Astrocyte (in vitro differentiated cells and primary cell): Measurements from ENCODE around the gene CBLL1. TPM values are rescaled to one million over a fixed set of nuclear protein-coding genes. Genes with fewer than 3 reads are reported as not detected.
A peak's percentile ranks its signal among the peaks of the same experiment; 100 is the strongest.

Experiments used
- DNase-seq: peaks from one replicate; pipeline ENCODE4 v3.0.0-alpha.2; 2010; ENCODE audit warnings: low read depth
- FAIRE-seq: peaks from 2 replicates; lab custom pipeline; 2011; peaks lifted over from hg19 to GRCh38; lab: Jason Lieb, UNC
- H2AFZ ChIP-seq: 2 replicates; pipeline ENCODE4 v1.6.0; 2012; ENCODE audit warnings: low read depth, low read length, inconsistent platforms
- H3K27ac ChIP-seq: 2 replicates; pipeline ENCODE4 v1.5.1; 2011; ENCODE audit warnings: low read depth, low read length, inconsistent platforms
- H3K27me3 ChIP-seq: 2 replicates; pipeline ENCODE4 v1.6.0; 2011; ENCODE audit warnings: low read length, inconsistent platforms; ENCODE audit not compliant: insufficient read depth
- H3K36me3 ChIP-seq: 2 replicates; pipeline ENCODE4 v1.5.1; 2011; ENCODE audit warnings: low read length, inconsistent platforms; ENCODE audit not compliant: insufficient read depth
- H3K4me1 ChIP-seq: 2 replicates; pipeline ENCODE4 v1.5.1; 2011; ENCODE audit warnings: low read length, inconsistent platforms; ENCODE audit not compliant: insufficient read depth
- H3K4me2 ChIP-seq: 2 replicates; pipeline ENCODE4 v1.6.0; 2012; ENCODE audit warnings: low read length, inconsistent platforms
- H3K4me3 ChIP-seq: 2 replicates; pipeline ENCODE4 v1.5.1; 2011; ENCODE audit warnings: low read depth, mild to moderate bottlenecking, low read length, inconsistent platforms; ENCODE audit not compliant: insufficient read depth
- H3K79me2 ChIP-seq: 2 replicates; pipeline ENCODE4 v1.6.0; 2012; ENCODE audit warnings: mild to moderate bottlenecking, low read length, inconsistent platforms; ENCODE audit not compliant: insufficient read depth
- H3K9ac ChIP-seq: 2 replicates; pipeline ENCODE4 v1.6.0; 2012; ENCODE audit warnings: mild to moderate bottlenecking, low read length, inconsistent platforms
- H3K9me3 ChIP-seq: 2 replicates; pipeline ENCODE4 v1.5.1; 2012; ENCODE audit warnings: low read depth, mild to moderate bottlenecking, low read length, inconsistent platforms; ENCODE audit not compliant: insufficient read depth
- H4K20me1 ChIP-seq: 2 replicates; pipeline ENCODE4 v1.6.0; 2012; ENCODE audit warnings: low read length, inconsistent platforms; ENCODE audit not compliant: insufficient read depth
- H3K27ac Mint-ChIP-seq: one replicate; pipeline ENCODE4 v1.8.0; 2021; ENCODE audit warnings: mild to moderate bottlenecking, mixed read lengths; ENCODE audit not compliant: unreplicated experiment
- H3K27me3 Mint-ChIP-seq: one replicate; pipeline ENCODE4 v1.8.0; 2021; ENCODE audit warnings: low read depth, mixed read lengths; ENCODE audit not compliant: unreplicated experiment
- H3K36me3 Mint-ChIP-seq: one replicate; pipeline ENCODE4 v1.8.0; 2021; ENCODE audit warnings: low read depth, mixed read lengths; ENCODE audit not compliant: unreplicated experiment
- H3K4me1 Mint-ChIP-seq: one replicate; pipeline ENCODE4 v1.8.0; 2021; ENCODE audit warnings: low read depth, mixed read lengths; ENCODE audit not compliant: unreplicated experiment
- H3K4me3 Mint-ChIP-seq: one replicate; pipeline ENCODE4 v1.8.0; 2021; ENCODE audit warnings: mild to moderate bottlenecking, moderate library complexity, mixed read lengths; ENCODE audit not compliant: unreplicated experiment
- H3K9me3 Mint-ChIP-seq: one replicate; pipeline ENCODE4 v1.8.0; 2021; ENCODE audit warnings: mild to moderate bottlenecking, mixed read lengths; ENCODE audit not compliant: unreplicated experiment
- CTCF ChIP-seq: IDR thresholded peaks from 2 replicates; pipeline ENCODE4 v1.5.1; 2011; ENCODE audit warnings: low read depth, mild to moderate bottlenecking, inconsistent platforms, low read length, moderate library complexity; ENCODE audit not compliant: insufficient read depth
- EZH2 ChIP-seq: IDR thresholded peaks from 2 replicates; pipeline ENCODE4 v1.6.1; 2012; ENCODE audit warnings: mild to moderate bottlenecking, low read length, inconsistent platforms; ENCODE audit not compliant: insufficient read depth
- total RNA-seq: library from RNA; stranded (reverse); gene quantifications from 2 replicates; pipeline ENCODE4 v1.2.1, GENCODE V29; 2021

CBLL1 gene
- total RNA-seq, 1 donor from 2014 or later, result 27.3 TPM

- Histone ChIP-seq H3K4me1 (peaks cover 15% of the 10 kb centered on the region), H4K20me1 (peaks cover 31% of the 10 kb centered on the region), H3K79me2 (peaks cover 40% of the 10 kb centered on the region), H3K9ac (peak overlapping the region; percentile 96), H3K27me3 (no peaks in the 10 kb centered on the region), H3K4me2 (peak overlapping the region; percentile 91), H3K27ac (peak overlapping the region; percentile 92), H3K4me3 (peak overlapping the region; percentile 91), H3K9me3 (no peaks in the 10 kb centered on the region), H3K36me3 (no peaks in the 10 kb centered on the region), H2AFZ (peak overlapping the region; percentile 90)
- no peaks in the 10 kb centered on the region for H3K9me3 Mint-ChIP-seq
- no peak for FAIRE-seq
- H3K4me3 Mint-ChIP-seq, result peak overlapping the region; percentile 98
- peaks cover 20% of the 10 kb centered on the region for H3K4me1 Mint-ChIP-seq
- H3K27me3 Mint-ChIP-seq, result no peaks in the 10 kb centered on the region
- TF ChIP-seq CTCF (no peak), EZH2 (no peak)
- DNase-seq, result no peak
- H3K27ac Mint-ChIP-seq, result peak overlapping the region; percentile 83
- peaks cover 1% of the 10 kb centered on the region for H3K36me3 Mint-ChIP-seq
Observed at GRCh38 chr7:107742678-107743566, 1.0 kb upstream of the CBLL1 start.

GRCh38 chr7:107744345-107744750, 406 bp downstream of the CBLL1 start:
- Histone ChIP-seq H3K4me2 (peak overlapping the region; percentile 91), H4K20me1 (peaks cover 38% of the 10 kb centered on the region), H3K27ac (peak overlapping the region; percentile 92), H2AFZ (peak overlapping the region; percentile 94), H3K4me1 (peaks cover 15% of the 10 kb centered on the region), H3K4me3 (peak overlapping the region; percentile 91), H3K36me3 (peaks cover 3% of the 10 kb centered on the region), H3K27me3 (no peaks in the 10 kb centered on the region), H3K79me2 (peaks cover 54% of the 10 kb centered on the region), H3K9ac (peak overlapping the region; percentile 96), H3K9me3 (no peaks in the 10 kb centered on the region)
- TF ChIP-seq EZH2 (no peak), CTCF (no peak)
- Mint-ChIP-seq H3K4me3 (peak overlapping the region; percentile 98), H3K27ac (peak overlapping the region; percentile 98), H3K9me3 (no peaks in the 10 kb centered on the region), H3K27me3 (no peaks in the 10 kb centered on the region), H3K36me3 (peaks cover 1% of the 10 kb centered on the region), H3K4me1 (peaks cover 22% of the 10 kb centered on the region)
- FAIRE-seq (no peak), DNase-seq (no peak)

GRCh38 chr7:107746006-107746405, 2.1 kb downstream of the CBLL1 start:
- peaks cover 9% of the 10 kb centered on the region for H3K36me3 ChIP-seq
- Mint-ChIP-seq H3K4me3 (peak overlapping the region; percentile 98), H3K36me3 (peaks cover 4% of the 10 kb centered on the region), H3K9me3 (no peaks in the 10 kb centered on the region), H3K27ac (no peak overlapping the region), H3K27me3 (no peaks in the 10 kb centered on the region), H3K4me1 (peaks cover 22% of the 10 kb centered on the region)
- FAIRE-seq, result no peak
- no peaks in the 10 kb centered on the region for H3K27me3 ChIP-seq
- H3K4me1 ChIP-seq, result peaks cover 15% of the 10 kb centered on the region
- no peak overlapping the region for H2AFZ ChIP-seq
- H3K27ac ChIP-seq, result no peak overlapping the region
- peak overlapping the region; percentile 91 for H3K4me2 ChIP-seq
- H3K79me2 ChIP-seq, result peaks cover 66% of the 10 kb centered on the region
- no peak for DNase-seq
- H3K9me3 ChIP-seq, result no peaks in the 10 kb centered on the region
- H4K20me1 ChIP-seq, result peaks cover 44% of the 10 kb centered on the region
- H3K9ac ChIP-seq, result no peak overlapping the region
- no peak for TF ChIP-seq CTCF
- no peak for TF ChIP-seq EZH2
- peak overlapping the region; percentile 91 for H3K4me3 ChIP-seq
